ENCODE results near the gene ELAVL3. TPM values are rescaled to one million over a fixed set of nuclear protein-coding genes. Genes with fewer than 3 reads are reported as not detected.
"Not testable (repeated sequence)": the region's sequence is repeated elsewhere in the genome, so short reads cannot be mapped to it uniquely, and the experiment has no call there.

ELAVL3 gene
- total and polyA plus RNA-seq, 8 donors, result 0.08 to 0.16 (median 0.15) TPM; not detected in 5

DNA sequence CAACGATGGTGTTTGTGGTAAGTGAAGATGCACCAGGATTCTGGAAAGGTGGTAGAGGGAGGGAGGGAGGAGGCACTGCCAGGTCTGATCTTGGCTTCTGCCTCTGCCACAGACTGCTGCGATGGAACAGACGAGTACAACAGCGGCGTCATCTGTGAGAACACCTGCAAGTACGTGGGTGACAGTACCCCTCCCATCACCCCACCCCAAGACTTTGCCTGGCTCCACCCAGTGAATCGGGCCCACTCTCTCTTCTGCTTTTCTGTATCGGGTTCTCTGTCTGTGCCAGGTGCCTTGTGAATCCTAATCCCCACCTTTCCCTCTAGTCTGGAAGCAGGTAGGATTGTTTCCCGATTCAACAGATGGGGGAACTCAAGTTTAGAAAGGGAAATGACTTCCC is 42.9 kb downstream of the ELAVL3 start:
- intact Hi-C loops (cut with DNase I), result no loop called here
- Histone ChIP-seq H3K27me3 (no peaks in the 10 kb centered on the region), H3K9me3 (no peaks in the 10 kb centered on the region), H3K4me3 (no peak overlapping the region), H3K27ac (no peak overlapping the region), H3K36me3 (peaks cover 6 to 12% (median 8%) of the 10 kb centered on the region in 3 donors), H3K4me1 (peaks cover 0 to 13% (median 9%) of the 10 kb centered on the region in 3 donors)
- no peak for FAIRE-seq
- no peak for DNase-seq
- TF ChIP-seq, protein P1, sequence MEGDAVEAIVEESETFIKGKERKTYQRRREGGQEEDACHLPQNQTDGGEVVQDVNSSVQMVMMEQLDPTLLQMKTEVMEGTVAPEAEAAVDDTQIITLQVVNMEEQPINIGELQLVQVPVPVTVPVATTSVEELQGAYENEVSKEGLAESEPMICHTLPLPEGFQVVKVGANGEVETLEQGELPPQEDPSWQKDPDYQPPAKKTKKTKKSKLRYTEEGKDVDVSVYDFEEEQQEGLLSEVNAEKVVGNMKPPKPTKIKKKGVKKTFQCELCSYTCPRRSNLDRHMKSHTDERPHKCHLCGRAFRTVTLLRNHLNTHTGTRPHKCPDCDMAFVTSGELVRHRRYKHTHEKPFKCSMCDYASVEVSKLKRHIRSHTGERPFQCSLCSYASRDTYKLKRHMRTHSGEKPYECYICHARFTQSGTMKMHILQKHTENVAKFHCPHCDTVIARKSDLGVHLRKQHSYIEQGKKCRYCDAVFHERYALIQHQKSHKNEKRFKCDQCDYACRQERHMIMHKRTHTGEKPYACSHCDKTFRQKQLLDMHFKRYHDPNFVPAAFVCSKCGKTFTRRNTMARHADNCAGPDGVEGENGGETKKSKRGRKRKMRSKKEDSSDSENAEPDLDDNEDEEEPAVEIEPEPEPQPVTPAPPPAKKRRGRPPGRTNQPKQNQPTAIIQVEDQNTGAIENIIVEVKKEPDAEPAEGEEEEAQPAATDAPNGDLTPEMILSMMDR (IDR thresholded peaks at IDR 0.05), result no peak
- 91 to 94% methylated on average over 9 of the region's 9 CpGs for WGBS, 2 donors
- ATAC-seq, result no peak

DNA sequence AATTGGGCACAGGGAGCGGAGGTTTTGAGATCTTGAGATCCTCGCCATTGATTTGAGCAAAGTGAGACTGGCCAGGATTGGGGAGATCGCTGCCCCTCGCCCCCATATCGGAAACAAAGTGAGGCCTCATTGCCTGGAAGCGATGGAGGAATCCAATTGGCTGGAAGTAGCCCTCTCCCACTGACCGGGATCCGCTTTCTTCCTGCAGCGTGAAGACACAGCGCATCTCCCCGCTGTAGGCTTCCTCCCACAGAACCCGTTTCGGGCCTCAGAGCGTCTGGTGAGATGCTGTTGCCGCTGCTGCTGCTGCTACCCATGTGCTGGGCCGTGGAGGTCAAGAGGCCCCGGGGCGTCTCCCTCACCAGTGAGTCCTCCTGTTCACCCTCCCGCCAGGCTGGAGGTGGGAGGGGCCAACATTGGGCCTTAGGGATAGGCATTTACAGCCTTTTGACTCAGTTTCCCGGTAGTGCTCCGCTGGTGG is 45.0 kb downstream of the ELAVL3 start:
- Histone ChIP-seq H3K27me3 (no peaks in the 10 kb centered on the region), H3K4me1 (peaks cover 0 to 13% (median 9%) of the 10 kb centered on the region in 3 donors), H3K36me3 (peaks cover 6 to 8% (median 8%) of the 10 kb centered on the region in 3 donors), H3K27ac (peak overlapping the region; percentile 14 to 70 (median 50)), H3K9me3 (no peaks in the 10 kb centered on the region), H3K4me3 (peak overlapping the region; percentile 43 to 55 (median 51))
- DNase-seq (peak in 3 of 6 donors; percentile 47 to 75 (median 69)), FAIRE-seq (no peak), ATAC-seq (no peak)
- TF ChIP-seq, protein P1 (IDR thresholded peaks at IDR 0.05), result no peak
- 2 to 4% methylated on average over 21 of the region's 21 CpGs for WGBS, 2 donors
- intact Hi-C loops (cut with DNase I), result no loop called here

DNA sequence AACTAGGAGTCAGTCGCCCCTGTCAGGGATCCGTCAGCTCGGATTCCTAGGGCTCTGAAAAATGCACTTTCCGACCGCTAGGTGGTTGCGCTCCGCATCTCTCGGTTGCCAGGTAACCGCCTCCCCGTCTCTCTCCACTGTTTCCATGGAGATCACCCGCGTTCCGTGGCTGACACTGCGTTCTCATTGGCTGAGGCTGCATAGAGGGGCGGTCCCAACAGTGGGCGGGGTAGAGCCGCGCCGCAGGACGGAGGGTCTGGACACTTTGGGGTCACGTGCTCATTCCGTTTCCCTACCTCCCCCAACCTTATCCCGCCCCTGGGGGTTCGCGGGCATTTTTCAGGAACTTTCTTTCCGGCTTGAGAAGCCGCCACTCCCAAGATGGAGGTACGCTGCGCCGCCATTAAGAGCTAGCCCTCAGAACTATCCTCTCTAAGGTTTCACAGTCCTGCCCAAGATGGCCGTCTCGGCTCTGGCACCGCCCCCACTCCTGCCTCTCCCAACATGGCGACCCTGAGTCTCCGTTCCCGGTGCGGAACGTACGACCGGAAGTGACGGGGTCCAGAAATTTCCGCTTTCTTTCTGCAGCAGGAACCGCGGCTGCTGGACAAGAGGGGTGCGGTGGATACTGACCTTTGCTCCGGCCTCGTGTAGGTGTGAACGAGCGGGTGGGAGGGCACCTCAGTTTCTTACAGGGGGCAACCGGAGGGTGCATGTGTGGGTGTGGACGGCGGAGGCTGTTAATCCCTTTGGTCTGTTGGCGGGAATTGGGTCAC is 45.6 kb downstream of the ELAVL3 start, which contains the start of the genes ODAD3 and PRKCSH:
ODAD3 (minus strand) TSS at position 65 of the 776 bp plus-strand sequence. CDS start 105 bp downstream, outside the sequence.
PRKCSH (plus strand) TSS at position 579 of the 776 bp plus-strand sequence. CDS start 483 bp downstream, outside the sequence.
- H3K36me3 ChIP-seq, result peaks cover 6 to 8% (median 8%) of the 10 kb centered on the region in 3 donors
- WGBS, 2 donors, result 0% methylated on average over 53 of the region's 53 CpGs

DNA sequence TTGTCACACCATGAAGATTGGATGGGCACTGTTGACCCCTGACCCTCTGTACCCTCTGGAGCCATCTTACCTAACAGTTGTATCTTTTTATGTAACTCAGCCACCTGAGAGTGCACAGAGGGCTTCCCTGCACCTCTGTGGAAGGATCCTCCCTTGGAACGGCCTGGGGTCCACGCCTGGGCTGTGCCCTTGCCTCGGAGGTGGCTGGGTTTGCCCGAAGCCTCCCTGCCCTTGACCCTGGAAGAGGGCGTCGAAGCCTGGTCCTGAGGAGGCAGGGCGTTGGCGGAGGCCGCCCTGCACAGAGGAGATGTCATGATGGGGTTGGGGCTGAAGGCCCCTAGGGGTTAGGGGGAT is 46.2 kb downstream of the ELAVL3 start:
- whole genome bisulfite sequencing, 2 donors, result 3 to 4% methylated on average over 9 of the region's 9 CpGs
- peak; percentile 6 to 14 (median 10) for ATAC-seq
- TF ChIP-seq, protein P1 (IDR thresholded peaks at IDR 0.05), result no peak
- H3K36me3 ChIP-seq, result peaks cover 6 to 8% (median 8%) of the 10 kb centered on the region in 3 donors
- intact Hi-C loops (cut with DNase I), result no loop called here
- H3K27me3 ChIP-seq, result no peaks in the 10 kb centered on the region
- H3K4me3 ChIP-seq, result peak overlapping the region in 2 of 4 donors; percentile 36 to 53
- no peak for DNase-seq
- H3K27ac ChIP-seq, result peak overlapping the region; percentile 17 to 70 (median 48)
- no peaks in the 10 kb centered on the region for H3K9me3 ChIP-seq
- no peak for FAIRE-seq
- H3K4me1 ChIP-seq, result peaks cover 0 to 13% (median 9%) of the 10 kb centered on the region in 3 donors

More for the DNA sequence above, 45.6 kb downstream of the ELAVL3 start, which contains the start of the genes ODAD3 and PRKCSH:
- ATAC-seq, result peak; percentile 94 to 98 (median 96)
- H3K9me3 ChIP-seq, result no peaks in the 10 kb centered on the region
- peaks cover 0 to 13% (median 9%) of the 10 kb centered on the region in 3 donors for H3K4me1 ChIP-seq
- H3K27ac ChIP-seq, result peak within 1 kb of the TSS; percentile 28 to 70 (median 50)
- TF ChIP-seq, protein P1 (IDR thresholded peaks at IDR 0.05), result peak; percentile 91 to 96 (median 93)
- peak; percentile 93 to 100 (median 99) for DNase-seq
- intact Hi-C loops (cut with DNase I), result no loop called here
- peak; percentile 99 for FAIRE-seq
- no peaks in the 10 kb centered on the region for H3K27me3 ChIP-seq
- peak within 1 kb of the TSS; percentile 43 to 55 (median 51) for H3K4me3 ChIP-seq

DNA sequence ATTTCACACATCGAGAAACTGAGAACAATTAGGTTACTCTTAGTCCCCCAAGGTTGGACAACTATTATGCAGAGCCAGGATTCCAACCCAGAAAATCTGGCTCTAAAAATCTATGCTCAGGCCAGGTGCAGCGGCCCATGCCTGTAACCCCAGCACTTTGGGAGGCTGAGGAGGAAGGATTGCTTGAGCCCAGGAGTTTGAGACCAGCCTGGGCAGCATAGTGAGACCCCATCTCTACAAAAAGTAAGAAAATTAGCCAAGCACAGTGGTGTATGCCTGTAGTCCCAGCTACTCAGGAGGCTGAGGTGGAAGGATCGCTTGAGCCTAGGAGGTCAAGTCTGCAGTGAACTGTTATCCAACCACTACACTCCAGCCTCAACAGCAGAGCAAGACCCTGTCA is 47.3 kb downstream of the ELAVL3 start:
- ATAC-seq; H3K27ac ChIP-seq; intact Hi-C loops (cut with DNase I); H3K27me3 ChIP-seq; H3K9me3 ChIP-seq; DNase-seq; FAIRE-seq; H3K36me3 ChIP-seq; H3K4me3 ChIP-seq: not testable (repeated sequence)
- WGBS, 2 donors, result 94 to 96% methylated on average over 3 of the region's 3 CpGs
- H3K4me1 ChIP-seq, result peaks cover 0 to 13% (median 9%) of the 10 kb centered on the region in 3 donors
